ENCODE measurements around the gene BCKDHB. TPM values are rescaled to one million over a fixed set of nuclear protein-coding genes. Genes with fewer than 3 reads are reported as not detected.

Gene BCKDHB
- total and polyA plus RNA-seq, 2 experiments from 2014 or later, result 32.1 to 42.7 TPM

DNA sequence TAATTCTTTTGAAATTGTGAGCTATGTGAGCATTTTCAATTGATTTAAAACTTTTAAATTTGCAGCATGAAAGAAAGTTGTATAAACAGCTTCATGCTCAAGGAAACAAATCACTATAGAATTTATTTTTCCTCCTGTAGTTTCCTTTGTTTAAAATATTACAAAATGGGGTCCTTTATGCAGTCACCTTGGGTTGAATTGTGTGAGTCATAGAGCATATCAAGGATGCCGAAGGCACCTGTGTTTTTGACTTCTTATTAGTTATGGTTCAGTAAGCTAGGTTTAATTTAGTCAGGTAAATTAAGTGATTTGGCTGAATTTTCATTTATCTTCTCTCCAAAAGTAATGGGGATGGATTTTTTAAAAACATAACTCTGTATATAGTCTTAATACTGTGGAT is 96.8 kb downstream of the BCKDHB start:
- H3K4me1 Mint-ChIP-seq, result no peaks in the 10 kb centered on the region
- no peaks in the 10 kb centered on the region for H3K36me3 Mint-ChIP-seq (ENCODE audit: low read depth)
- no peak overlapping the region for H3K4me3 Mint-ChIP-seq
- Histone ChIP-seq H2AFZ (no peak overlapping the region), H3K36me3 (ENCODE audit: insufficient read depth) (peaks cover 2% of the 10 kb centered on the region; the same call in 1 of the 2 replicates), H3K27ac (ENCODE audit: low read depth) (no peak overlapping the region), H3K4me2 (no peak overlapping the region), H4K20me1 (replicated peaks; ENCODE audit: insufficient read depth) (no peaks in the 10 kb centered on the region), H3K4me3 (no peak overlapping the region), H3K4me1 (ENCODE audit: insufficient read depth) (no peaks in the 10 kb centered on the region), H3K9me2 (ENCODE audit: insufficient read depth) (no peaks in the 10 kb centered on the region), H3K27me3 (ENCODE audit: insufficient read depth) (no peaks in the 10 kb centered on the region), H3F3A (replicated peaks; ENCODE audit: low read depth) (no peaks in the 10 kb centered on the region), H3K79me2 (replicated peaks; ENCODE audit: insufficient read depth) (no peaks in the 10 kb centered on the region)
- no peaks in the 10 kb centered on the region for H3K27me3 Mint-ChIP-seq (ENCODE audit: insufficient read depth, low read depth, poor library complexity)
- no peak for DNase-seq (ENCODE audit: low spot score)
- no peaks in the 10 kb centered on the region for H3K9me3 Mint-ChIP-seq
- TF ChIP-seq, protein P1, sequence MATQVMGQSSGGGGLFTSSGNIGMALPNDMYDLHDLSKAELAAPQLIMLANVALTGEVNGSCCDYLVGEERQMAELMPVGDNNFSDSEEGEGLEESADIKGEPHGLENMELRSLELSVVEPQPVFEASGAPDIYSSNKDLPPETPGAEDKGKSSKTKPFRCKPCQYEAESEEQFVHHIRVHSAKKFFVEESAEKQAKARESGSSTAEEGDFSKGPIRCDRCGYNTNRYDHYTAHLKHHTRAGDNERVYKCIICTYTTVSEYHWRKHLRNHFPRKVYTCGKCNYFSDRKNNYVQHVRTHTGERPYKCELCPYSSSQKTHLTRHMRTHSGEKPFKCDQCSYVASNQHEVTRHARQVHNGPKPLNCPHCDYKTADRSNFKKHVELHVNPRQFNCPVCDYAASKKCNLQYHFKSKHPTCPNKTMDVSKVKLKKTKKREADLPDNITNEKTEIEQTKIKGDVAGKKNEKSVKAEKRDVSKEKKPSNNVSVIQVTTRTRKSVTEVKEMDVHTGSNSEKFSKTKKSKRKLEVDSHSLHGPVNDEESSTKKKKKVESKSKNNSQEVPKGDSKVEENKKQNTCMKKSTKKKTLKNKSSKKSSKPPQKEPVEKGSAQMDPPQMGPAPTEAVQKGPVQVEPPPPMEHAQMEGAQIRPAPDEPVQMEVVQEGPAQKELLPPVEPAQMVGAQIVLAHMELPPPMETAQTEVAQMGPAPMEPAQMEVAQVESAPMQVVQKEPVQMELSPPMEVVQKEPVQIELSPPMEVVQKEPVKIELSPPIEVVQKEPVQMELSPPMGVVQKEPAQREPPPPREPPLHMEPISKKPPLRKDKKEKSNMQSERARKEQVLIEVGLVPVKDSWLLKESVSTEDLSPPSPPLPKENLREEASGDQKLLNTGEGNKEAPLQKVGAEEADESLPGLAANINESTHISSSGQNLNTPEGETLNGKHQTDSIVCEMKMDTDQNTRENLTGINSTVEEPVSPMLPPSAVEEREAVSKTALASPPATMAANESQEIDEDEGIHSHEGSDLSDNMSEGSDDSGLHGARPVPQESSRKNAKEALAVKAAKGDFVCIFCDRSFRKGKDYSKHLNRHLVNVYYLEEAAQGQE (IDR thresholded peaks at IDR 0.05; ENCODE audit: unreplicated experiment), result no peak
- TF ChIP-seq EZH2 (IDR thresholded peaks at IDR 0.05; ENCODE audit: low read depth, unreplicated experiment), result no peak
- no peak for TF ChIP-seq STAT1 (IDR thresholded peaks at IDR 0.05; ENCODE audit: unreplicated experiment)
- no peak for TF ChIP-seq JUNB (IDR thresholded peaks at IDR 0.05; ENCODE audit: unreplicated experiment)
- no peak for TF ChIP-seq ZNF114 (CRISPR knock-in tag; IDR thresholded peaks at IDR 0.05)
- TF ChIP-seq, protein P2, sequence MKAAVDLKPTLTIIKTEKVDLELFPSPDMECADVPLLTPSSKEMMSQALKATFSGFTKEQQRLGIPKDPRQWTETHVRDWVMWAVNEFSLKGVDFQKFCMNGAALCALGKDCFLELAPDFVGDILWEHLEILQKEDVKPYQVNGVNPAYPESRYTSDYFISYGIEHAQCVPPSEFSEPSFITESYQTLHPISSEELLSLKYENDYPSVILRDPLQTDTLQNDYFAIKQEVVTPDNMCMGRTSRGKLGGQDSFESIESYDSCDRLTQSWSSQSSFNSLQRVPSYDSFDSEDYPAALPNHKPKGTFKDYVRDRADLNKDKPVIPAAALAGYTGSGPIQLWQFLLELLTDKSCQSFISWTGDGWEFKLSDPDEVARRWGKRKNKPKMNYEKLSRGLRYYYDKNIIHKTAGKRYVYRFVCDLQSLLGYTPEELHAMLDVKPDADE (IDR thresholded peaks at IDR 0.05), result no peak
- TF ChIP-seq ZNF331 (CRISPR knock-in tag; IDR thresholded peaks at IDR 0.05; ENCODE audit: low read depth), result no peak
- no peak for TF ChIP-seq EZH2phosphoT487 (IDR thresholded peaks at IDR 0.05; ENCODE audit: unreplicated experiment)
- TF ChIP-seq, protein P3, sequence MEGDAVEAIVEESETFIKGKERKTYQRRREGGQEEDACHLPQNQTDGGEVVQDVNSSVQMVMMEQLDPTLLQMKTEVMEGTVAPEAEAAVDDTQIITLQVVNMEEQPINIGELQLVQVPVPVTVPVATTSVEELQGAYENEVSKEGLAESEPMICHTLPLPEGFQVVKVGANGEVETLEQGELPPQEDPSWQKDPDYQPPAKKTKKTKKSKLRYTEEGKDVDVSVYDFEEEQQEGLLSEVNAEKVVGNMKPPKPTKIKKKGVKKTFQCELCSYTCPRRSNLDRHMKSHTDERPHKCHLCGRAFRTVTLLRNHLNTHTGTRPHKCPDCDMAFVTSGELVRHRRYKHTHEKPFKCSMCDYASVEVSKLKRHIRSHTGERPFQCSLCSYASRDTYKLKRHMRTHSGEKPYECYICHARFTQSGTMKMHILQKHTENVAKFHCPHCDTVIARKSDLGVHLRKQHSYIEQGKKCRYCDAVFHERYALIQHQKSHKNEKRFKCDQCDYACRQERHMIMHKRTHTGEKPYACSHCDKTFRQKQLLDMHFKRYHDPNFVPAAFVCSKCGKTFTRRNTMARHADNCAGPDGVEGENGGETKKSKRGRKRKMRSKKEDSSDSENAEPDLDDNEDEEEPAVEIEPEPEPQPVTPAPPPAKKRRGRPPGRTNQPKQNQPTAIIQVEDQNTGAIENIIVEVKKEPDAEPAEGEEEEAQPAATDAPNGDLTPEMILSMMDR (conservative IDR thresholded peaks at IDR 0.05; ENCODE audit: low read depth in 2 of 2), result no peak
- TF ChIP-seq POLR2AphosphoS5 (IDR thresholded peaks at IDR 0.05; ENCODE audit: low read depth), result no peak
- TF ChIP-seq, protein P4, sequence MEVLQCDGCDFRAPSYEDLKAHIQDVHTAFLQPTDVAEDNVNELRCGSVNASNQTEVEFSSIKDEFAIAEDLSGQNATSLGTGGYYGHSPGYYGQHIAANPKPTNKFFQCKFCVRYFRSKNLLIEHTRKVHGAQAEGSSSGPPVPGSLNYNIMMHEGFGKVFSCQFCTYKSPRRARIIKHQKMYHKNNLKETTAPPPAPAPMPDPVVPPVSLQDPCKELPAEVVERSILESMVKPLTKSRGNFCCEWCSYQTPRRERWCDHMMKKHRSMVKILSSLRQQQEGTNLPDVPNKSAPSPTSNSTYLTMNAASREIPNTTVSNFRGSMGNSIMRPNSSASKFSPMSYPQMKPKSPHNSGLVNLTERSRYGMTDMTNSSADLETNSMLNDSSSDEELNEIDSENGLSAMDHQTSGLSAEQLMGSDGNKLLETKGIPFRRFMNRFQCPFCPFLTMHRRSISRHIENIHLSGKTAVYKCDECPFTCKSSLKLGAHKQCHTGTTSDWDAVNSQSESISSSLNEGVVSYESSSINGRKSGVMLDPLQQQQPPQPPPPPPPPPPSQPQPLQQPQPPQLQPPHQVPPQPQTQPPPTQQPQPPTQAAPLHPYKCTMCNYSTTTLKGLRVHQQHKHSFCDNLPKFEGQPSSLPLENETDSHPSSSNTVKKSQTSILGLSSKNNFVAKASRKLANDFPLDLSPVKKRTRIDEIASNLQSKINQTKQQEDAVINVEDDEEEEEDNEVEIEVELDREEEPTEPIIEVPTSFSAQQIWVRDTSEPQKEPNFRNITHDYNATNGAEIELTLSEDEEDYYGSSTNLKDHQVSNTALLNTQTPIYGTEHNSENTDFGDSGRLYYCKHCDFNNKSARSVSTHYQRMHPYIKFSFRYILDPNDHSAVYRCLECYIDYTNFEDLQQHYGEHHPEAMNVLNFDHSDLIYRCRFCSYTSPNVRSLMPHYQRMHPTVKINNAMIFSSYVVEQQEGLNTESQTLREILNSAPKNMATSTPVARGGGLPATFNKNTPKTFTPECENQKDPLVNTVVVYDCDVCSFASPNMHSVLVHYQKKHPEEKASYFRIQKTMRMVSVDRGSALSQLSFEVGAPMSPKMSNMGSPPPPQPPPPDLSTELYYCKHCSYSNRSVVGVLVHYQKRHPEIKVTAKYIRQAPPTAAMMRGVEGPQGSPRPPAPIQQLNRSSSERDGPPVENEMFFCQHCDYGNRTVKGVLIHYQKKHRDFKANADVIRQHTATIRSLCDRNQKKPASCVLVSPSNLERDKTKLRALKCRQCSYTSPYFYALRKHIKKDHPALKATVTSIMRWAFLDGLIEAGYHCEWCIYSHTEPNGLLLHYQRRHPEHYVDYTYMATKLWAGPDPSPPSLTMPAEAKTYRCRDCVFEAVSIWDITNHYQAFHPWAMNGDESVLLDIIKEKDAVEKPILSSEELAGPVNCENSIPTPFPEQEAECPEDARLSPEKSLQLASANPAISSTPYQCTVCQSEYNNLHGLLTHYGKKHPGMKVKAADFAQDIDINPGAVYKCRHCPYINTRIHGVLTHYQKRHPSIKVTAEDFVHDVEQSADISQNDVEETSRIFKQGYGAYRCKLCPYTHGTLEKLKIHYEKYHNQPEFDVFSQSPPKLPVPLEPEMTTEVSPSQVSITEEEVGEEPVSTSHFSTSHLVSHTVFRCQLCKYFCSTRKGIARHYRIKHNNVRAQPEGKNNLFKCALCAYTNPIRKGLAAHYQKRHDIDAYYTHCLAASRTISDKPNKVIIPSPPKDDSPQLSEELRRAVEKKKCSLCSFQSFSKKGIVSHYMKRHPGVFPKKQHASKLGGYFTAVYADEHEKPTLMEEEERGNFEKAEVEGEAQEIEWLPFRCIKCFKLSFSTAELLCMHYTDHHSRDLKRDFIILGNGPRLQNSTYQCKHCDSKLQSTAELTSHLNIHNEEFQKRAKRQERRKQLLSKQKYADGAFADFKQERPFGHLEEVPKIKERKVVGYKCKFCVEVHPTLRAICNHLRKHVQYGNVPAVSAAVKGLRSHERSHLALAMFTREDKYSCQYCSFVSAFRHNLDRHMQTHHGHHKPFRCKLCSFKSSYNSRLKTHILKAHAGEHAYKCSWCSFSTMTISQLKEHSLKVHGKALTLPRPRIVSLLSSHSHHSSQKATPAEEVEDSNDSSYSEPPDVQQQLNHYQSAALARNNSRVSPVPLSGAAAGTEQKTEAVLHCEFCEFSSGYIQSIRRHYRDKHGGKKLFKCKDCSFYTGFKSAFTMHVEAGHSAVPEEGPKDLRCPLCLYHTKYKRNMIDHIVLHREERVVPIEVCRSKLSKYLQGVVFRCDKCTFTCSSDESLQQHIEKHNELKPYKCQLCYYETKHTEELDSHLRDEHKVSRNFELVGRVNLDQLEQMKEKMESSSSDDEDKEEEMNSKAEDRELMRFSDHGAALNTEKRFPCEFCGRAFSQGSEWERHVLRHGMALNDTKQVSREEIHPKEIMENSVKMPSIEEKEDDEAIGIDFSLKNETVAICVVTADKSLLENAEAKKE (CRISPR knock-in tag; IDR thresholded peaks at IDR 0.05), result no peak
- no peak for TF ChIP-seq CREB1 (CRISPR knock-in tag; IDR thresholded peaks at IDR 0.05; ENCODE audit: low read depth)
- no peak for TF ChIP-seq NANOG (IDR thresholded peaks at IDR 0.05; ENCODE audit: borderline replicate concordance)
- H3K27ac Mint-ChIP-seq, result no peak overlapping the region
- no peak for ATAC-seq
